ENCODE data around the gene PITPNM1.
"Not testable (repeated sequence)": the region's sequence is repeated elsewhere in the genome, so short reads cannot be mapped to it uniquely, and the experiment has no call there.

The PITPNM1 gene

DNA sequence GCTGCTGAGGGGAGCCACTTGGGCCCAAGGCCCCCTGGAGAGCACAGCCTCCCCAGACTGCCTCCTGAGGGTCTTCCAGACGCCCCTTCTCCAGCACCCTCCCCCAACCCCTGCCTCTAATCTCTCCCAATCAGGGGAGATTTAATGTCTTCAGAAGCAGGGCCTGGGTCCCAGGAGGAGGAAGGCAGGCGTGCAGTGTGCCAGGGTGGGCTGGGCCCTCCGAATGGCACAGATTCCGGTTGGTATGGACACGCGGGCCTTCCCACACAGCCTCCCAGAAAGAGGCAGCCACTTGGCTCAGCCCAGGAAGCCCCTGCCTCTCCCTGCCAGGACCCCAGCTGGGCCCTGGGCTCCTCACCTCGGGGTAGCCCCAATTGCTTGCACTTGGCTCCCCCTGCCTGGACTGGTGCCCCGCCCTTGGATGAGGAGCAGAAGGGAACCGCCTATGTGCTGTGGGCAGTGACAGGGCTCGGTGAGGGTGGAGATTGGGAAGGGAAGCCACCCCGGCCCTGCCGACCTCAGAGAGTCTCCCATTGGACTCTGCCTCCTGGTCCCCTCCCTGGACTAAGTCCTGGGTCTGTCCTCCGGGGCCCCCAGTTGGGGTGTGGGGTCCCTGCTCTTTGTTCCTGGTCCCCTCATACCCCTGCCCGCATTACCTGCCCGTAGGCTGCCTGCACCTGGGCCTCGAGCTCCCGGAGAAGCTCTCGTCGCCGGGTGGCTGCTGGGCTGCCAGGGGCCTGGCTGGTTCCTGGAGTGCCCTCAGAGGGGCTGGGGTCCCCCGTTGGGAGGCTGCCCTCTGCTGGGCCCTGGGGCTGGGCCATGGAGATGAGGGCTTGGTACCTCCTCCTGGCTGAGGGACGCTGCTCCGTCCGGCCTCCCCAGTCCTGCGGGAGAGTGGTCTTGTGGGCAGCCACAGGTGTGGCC lies 18.7 kb upstream of the PITPNM1 start:
- no peak for DNase-seq (ENCODE audit: low spot score)

DNA sequence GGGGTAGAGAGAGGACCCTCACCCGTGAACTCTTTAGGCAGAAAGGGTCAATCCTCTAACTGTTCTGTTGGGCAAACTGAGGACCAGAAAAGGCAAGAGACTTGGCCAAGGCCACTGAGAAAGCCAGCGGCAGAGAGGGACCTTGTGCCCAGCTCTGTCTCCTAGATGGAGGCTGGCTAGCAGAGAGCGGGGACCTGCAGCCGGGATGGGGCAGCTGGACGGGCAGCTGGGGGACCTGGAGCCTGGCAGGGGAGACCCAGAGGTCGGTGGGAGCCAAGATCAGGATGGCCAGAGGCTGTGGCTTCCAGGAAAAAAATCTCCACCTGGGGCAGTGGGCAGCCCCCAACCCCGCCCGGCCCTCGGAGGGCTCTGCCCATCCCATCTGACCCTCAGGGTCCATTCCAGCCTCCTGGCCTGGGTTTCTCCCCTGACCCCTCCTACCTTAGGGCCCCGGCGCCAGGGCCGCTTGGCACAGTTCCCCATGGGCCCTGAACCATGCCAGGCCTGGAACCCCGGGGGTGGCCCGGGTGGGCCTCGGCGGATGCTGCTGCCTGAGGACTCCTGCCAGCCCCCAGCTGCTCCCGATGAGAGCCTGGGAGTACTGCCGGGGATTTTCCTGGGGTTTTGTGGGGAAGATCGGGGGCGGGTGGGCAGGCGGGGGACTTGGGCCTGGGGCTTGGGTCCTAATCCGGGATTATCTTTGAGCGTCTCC lies 17.8 kb upstream of the PITPNM1 start, which contains the start of gene CABP2:
Gene CABP2 (minus strand): TSS at position 603 of the 712 bp plus-strand sequence. CDS start 120 bp downstream, at position 483.
- no peak for DNase-seq (ENCODE audit: low spot score)

DNA sequence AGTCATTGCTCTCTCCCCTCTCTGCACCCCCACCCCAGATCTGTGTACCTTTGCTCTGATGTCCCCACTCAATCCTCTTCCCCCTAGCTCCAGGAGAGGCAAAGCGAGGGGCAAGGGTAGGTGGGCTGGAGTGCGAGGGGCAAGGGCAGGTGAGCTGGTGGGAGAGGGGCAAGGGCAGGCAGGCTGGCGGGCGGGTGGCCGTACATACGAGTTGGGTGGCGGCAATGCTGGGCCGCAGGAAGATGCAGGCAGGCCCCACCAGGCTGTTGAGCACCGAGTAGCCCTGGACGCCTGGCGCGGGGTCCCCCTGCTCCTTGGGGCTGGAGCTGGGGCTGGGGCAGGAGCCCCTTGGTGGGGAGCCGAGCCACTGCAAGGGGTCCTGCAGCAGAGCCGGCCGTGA lies 17.2 kb upstream of the PITPNM1 start:
- no peak for DNase-seq (ENCODE audit: low spot score)

DNA sequence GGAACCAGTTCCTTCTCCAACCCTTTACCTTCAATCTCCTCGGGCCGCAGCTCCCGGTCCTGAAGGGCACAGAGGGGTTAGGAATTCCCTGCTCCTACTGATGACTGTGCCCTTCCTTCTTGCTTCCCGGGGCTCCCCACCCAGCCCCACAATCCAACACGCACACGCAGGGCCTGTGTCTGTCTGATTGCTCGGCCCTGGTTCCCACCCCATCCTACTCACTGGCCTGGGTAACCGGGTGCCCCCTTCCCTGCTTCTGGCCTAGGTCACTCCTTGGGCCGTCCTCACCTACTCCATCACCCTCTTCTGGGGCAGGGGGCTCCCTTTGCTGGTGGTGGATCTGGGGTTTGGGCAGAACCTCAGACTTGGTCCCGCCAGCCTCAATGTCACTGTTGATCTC lies 16.8 kb upstream of the PITPNM1 start:
- no peak for DNase-seq (ENCODE audit: low spot score)

GRCh38 chr11:67520856-67521824 lies 16.0 kb upstream of the PITPNM1 start:
- DNase-seq (ENCODE audit: low spot score): no peak

DNA sequence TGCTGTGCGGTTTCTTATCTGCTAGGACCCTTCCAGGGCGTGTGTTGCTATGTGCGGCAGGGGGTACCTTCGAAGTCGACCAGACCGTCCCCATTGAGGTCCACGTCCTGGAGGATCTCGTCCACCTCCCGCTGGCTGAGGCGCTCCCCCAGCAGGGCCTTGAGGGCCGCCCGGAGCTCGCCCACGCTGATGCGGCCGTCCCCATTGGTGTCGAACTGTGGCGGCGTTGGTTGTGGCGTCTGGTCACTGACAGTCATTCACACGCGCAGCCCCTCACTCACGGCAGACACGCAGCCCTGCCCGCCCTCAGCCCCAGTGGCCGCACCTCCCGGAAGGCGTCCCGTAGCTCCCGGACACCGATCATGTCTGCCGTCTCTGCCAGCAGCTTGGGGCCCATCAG lies 14.6 kb upstream of the PITPNM1 start:
- DNase-seq (ENCODE audit: low spot score): no peak

DNA sequence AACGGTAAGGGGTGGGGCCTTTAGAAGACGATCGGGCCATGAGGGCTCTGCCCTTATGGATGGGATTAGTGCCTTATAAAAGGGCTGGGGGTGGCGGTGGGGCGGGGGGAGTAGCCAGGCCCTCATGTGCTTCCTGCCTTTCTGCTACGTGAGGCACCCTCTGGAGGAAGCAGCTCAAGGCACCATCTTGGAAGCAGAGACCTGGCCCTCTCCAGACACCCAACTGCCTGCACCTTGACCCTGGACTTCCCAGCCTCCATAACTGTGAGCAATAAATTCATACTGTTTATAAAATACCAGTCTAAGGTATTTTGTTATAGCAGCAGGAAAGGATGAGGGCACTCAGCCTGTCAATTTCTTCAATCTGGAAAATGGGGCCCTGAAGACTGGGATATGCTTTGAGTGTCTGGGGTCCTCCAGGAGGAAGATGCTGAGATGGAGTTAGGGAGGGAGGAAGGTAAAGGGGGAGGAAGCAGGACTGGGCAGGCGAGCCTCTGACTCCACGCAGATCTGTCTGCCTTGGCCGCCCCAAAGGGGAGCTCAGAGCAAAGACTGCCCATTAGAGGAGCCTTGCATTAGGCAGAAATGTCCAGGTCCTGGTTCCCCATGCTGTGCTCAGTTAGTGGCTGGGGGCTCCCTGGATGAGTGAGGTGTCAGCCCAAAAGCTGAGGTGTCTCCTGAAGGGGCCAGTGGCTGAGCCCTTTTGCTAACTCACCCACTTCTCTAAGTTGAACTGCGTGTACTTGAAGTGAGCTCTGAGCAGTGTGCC lies 12.8 kb upstream of the PITPNM1 start:
- no peak for DNase-seq (ENCODE audit: low spot score)

- no peak for DNase-seq (ENCODE audit: low spot score)
Observed at GRCh38 chr11:67516806-67517205, 11.6 kb upstream of the PITPNM1 start.

DNA sequence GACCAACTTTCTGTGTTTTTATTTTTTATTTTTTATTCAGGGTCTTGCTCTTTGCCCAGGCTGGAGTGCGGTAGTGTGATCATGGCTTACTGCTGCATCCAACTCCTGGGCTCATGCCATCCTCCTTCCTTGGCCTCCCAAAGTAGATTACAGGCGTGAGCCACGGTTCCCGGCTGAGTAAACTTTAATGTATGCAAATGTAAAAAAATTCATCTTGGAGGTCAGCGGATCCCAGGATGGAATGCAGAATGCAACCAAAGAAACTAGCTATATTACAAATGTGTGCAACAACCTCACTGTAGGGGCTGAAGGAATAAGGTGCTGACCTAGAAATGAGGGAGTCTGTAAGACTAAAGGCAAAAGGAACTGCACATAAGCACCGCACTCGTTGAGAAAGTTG lies 9.0 kb upstream of the PITPNM1 start:
- DNase-seq (ENCODE audit: low spot score): no peak

GRCh38 chr11:67511558-67511957 lies 6.4 kb upstream of the PITPNM1 start:
- DNase-seq (ENCODE audit: low spot score): not testable (repeated sequence)

DNA sequence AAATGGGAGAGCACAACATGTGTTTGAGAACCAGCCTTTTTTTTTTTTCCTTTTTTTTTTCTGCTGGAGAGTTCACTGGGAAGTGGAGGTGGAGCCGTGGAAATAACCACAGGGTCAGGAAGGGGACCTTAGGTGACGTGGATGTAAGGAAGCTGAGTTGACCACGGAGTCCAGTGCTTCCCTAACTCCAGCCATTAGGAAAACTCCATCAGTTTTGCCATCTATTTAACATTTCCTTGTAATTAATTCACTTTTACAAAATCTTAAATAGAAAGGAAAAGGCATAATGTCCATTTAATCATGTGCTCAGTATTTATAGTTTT lies 4.8 kb upstream of the PITPNM1 start:
- DNase-seq (ENCODE audit: low spot score): no peak

DNA sequence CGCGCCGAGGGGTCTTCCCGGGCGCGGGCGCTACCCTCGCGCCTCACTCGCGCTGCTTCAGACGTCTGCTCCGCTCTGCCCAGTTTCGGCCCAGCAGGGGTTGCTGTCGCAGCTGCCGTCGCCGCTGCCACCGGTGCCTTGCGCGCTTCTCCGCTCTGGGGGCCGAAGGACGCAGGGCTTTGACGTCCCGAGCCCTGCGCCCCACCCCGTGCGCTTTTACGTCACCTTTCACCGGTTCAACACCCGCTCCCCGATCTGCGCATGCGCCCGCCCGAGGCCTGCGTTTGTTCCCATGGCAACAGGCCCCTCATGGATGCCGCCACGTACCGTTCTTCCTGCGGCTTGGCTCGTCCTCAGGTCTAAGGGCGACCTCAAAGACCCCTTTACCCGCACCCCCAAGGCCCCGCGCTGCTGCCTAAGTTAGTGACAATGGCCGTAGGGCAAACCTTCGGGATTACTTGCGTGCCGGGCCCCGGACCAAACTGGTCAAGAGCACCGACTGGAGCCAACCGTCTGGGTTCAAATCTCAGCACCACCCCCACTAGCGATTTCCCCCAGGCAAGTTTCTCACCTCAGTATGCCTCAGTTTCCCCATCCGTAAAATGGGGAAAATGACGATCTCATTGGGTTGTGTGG lies 3.4 kb upstream of the PITPNM1 start:
- DNase-seq (ENCODE audit: low spot score): peak; percentile 99

- DNase-seq (ENCODE audit: low spot score): peak; percentile 100
Observed at GRCh38 chr11:67507864-67508485, 2.8 kb upstream of the PITPNM1 start, which contains the start of gene CDK2AP2. Gene CDK2AP2, minus strand, starts transcription at chr11:67508162. Its CDS starts 80 bp downstream, at chr11:67508082.

- no peak for DNase-seq (ENCODE audit: low spot score)
Observed at GRCh38 chr11:67507242-67507863, 2.2 kb upstream of the PITPNM1 start.

GRCh38 chr11:67506426-67507051 lies 1.4 kb upstream of the PITPNM1 start:
- DNase-seq (ENCODE audit: low spot score): no peak

DNA sequence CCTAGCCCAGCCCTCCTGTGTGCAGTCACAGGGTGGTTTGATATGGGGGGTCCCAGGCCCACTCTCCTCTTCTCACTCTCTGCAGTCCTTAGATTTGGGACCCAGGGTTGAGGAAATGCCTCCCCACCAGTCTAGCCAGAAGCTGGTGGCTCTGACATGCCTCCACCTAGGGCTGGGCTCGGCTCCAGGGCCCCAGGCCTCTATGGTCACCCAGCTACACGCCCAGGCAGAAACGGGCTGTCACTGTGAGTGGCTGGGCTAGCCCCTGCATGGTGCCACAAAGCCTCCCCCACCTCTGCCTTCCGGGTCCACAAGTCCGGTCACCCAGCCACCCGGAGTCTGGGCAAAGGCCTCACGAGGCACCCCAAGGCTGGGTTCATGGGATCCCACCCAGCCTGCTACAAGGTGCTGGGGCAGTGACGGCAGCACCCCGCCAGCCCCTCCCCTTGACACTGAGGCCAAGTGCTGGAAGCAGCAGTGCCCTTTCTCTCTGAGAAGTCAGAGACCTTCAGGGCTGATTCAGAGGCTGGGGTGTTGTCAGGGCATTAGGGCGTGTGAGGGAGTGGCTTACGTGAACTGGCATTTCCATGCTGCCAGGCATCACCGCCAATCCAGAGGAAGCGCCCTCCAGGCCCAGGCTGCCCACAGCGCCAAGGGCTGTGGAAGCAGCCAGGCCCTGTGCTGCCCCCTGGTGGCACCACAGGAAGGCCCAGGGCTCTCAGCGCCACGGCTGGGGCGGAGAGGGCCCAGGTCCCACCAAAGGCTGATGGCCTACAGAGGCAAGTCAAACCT lies 638 bp upstream of the PITPNM1 start:
- peak; percentile 94 for DNase-seq (ENCODE audit: low spot score)

- DNase-seq (ENCODE audit: low spot score): no peak
Observed at GRCh38 chr11:67504005-67504949, 886 bp downstream of the PITPNM1 start.

Measured in activated CD4-positive, alpha-beta T cell treated with anti-CD3 and anti-CD28 coated beads, Interleukin-2, Interleukin-4, amounts not matched to agents 100 ng/mL and 50 ng/mL, durations not matched to agents 16 hours and 8 hours (primary cell).